Measurements from ENCODE around the gene PGAM1.
A peak's percentile ranks its signal among the peaks of the same experiment; 100 is the strongest.
"Not testable (repeated sequence)": the region's sequence is repeated elsewhere in the genome, so short reads cannot be mapped to it uniquely, and the experiment has no call there.

PGAM1 gene

DNA sequence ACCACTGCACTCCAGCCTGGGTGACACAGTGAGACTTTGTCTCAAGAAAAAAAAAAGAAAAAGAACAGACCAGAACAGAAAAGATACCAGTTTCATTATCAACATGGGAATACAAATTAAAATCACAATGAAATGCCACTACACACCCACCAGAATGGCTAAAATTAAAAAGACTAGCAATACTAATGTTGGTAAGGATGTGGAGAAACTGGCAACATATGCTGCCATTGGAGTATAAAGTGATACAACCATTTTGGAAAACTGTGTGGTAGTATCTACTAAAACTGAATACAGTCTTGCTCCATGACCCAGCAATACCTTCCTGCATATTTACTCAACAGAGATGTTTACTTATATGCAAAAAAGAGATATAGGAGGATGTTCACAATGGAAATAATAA lies 21.9 kb upstream of the PGAM1 start:
- no peak for DNase-seq
- no peak overlapping the region for H3K4me3 ChIP-seq (ENCODE audit: low read depth, low read length)
- no peak overlapping the region for H3K27ac ChIP-seq
- H3K27me3 ChIP-seq (ENCODE audit: insufficient read depth, low read depth, severe bottlenecking): no peaks in the 10 kb centered on the region
- H3K9me3 ChIP-seq (ENCODE audit: severe bottlenecking): no peaks in the 10 kb centered on the region
- 0 out of 2 replicates have a peak, but pooled peaks cover 2% of the 10 kb centered on the region for H3K36me3 ChIP-seq
- TF ChIP-seq, protein P1, sequence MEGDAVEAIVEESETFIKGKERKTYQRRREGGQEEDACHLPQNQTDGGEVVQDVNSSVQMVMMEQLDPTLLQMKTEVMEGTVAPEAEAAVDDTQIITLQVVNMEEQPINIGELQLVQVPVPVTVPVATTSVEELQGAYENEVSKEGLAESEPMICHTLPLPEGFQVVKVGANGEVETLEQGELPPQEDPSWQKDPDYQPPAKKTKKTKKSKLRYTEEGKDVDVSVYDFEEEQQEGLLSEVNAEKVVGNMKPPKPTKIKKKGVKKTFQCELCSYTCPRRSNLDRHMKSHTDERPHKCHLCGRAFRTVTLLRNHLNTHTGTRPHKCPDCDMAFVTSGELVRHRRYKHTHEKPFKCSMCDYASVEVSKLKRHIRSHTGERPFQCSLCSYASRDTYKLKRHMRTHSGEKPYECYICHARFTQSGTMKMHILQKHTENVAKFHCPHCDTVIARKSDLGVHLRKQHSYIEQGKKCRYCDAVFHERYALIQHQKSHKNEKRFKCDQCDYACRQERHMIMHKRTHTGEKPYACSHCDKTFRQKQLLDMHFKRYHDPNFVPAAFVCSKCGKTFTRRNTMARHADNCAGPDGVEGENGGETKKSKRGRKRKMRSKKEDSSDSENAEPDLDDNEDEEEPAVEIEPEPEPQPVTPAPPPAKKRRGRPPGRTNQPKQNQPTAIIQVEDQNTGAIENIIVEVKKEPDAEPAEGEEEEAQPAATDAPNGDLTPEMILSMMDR (IDR thresholded peaks at IDR 0.05; ENCODE audit: low read depth, low read length): no peak

DNA sequence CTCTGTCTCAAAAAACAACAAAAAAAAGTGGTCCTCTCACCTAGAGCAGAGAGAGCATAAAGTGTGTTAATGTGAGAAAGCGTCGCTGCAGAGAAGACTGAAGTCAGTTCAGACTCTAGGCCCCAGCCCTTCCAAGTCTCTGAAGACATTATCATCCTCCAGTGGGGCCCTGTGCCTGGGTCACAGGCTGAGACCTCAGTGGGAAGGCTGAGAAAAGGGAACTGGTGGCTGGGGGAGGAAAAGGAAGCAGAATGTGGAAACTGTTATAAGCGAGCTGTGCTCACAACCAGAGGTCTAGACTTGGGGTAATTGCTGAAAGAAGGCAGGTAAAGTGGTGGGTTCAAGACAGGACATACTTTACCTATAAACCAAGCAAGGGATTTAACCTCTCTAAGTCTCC lies 19.9 kb upstream of the PGAM1 start:
- Histone ChIP-seq H3K27me3 (ENCODE audit: insufficient read depth, low read depth, severe bottlenecking) (no peaks in the 10 kb centered on the region), H3K4me3 (ENCODE audit: low read depth, low read length) (no peak overlapping the region), H3K27ac (no peak overlapping the region), H3K36me3 (no peaks in the 10 kb centered on the region), H3K9me3 (ENCODE audit: severe bottlenecking) (no peaks in the 10 kb centered on the region)
- TF ChIP-seq, protein P1 (IDR thresholded peaks at IDR 0.05; ENCODE audit: low read depth, low read length): no peak
- no peak for DNase-seq

DNA sequence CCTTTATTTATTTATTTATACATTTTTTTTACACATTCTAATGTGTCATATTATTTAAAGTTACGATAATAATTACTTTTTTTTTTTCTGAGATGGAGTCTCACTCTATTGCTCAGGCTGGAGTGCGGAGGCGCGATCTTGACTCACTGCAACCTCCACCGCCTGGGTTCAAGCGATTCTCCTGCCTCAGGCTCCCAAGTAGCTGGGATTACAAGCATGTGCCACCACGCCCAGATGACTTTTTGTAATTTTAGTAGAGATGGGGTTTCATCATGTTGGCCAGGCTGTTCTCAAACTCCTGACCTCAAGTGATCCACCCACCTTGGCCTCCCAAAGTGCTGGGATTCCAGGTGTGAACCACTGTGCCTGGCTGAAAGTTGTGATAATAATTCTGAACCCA lies 19.5 kb upstream of the PGAM1 start:
- H3K9me3 ChIP-seq (ENCODE audit: severe bottlenecking); DNase-seq; H3K27me3 ChIP-seq (ENCODE audit: insufficient read depth, low read depth, severe bottlenecking); H3K4me3 ChIP-seq (ENCODE audit: low read depth, low read length); H3K36me3 ChIP-seq; H3K27ac ChIP-seq: not testable (repeated sequence)

- no peaks in the 10 kb centered on the region for H3K36me3 ChIP-seq
- DNase-seq: peak; percentile 88
- no peaks in the 10 kb centered on the region for H3K27me3 ChIP-seq (ENCODE audit: insufficient read depth, low read depth, severe bottlenecking)
- H3K4me3 ChIP-seq (ENCODE audit: low read depth, low read length): peak overlapping the region; percentile 39
- no peaks in the 10 kb centered on the region for H3K9me3 ChIP-seq (ENCODE audit: severe bottlenecking)
- TF ChIP-seq, protein P1 (IDR thresholded peaks at IDR 0.05; ENCODE audit: low read depth, low read length): peak; percentile 90
- peak overlapping the region; percentile 35 for H3K27ac ChIP-seq
These were observed 18.6 kb upstream of the PGAM1 start for GRCh38 chr10:97407211-97407951.

DNA sequence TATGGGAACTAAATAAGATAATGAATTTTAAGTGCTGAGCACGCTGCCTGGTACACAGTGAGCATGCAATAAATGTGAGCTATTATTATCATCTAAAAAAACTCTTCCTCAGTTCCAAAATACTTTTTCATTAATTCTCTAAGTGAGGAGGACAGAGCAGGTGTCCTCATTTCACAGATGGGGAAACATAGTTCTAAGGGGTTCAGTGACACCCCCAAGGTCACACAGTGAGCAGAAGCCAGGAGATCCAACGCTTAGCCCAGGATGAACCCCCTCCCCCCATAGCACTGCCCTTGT lies 18.1 kb upstream of the PGAM1 start:
- Histone ChIP-seq H3K27ac (no peak overlapping the region), H3K27me3 (ENCODE audit: insufficient read depth, low read depth, severe bottlenecking) (no peaks in the 10 kb centered on the region), H3K36me3 (no peaks in the 10 kb centered on the region), H3K4me3 (ENCODE audit: low read depth, low read length) (no peak overlapping the region), H3K9me3 (ENCODE audit: severe bottlenecking) (no peaks in the 10 kb centered on the region)
- no peak for DNase-seq
- TF ChIP-seq, protein P1 (IDR thresholded peaks at IDR 0.05; ENCODE audit: low read depth, low read length): no peak

- Histone ChIP-seq H3K36me3 (no peaks in the 10 kb centered on the region), H3K27ac (no peak overlapping the region), H3K27me3 (ENCODE audit: insufficient read depth, low read depth, severe bottlenecking) (no peaks in the 10 kb centered on the region), H3K9me3 (ENCODE audit: severe bottlenecking) (no peaks in the 10 kb centered on the region), H3K4me3 (ENCODE audit: low read depth, low read length) (no peak overlapping the region)
- TF ChIP-seq, protein P1 (IDR thresholded peaks at IDR 0.05; ENCODE audit: low read depth, low read length): no peak
- DNase-seq: no peak
These were observed 17.4 kb upstream of the PGAM1 start for GRCh38 chr10:97408496-97408992.

Data from WERI-Rb-1 (cell line).